Measurements from ENCODE around the gene ZFYVE26.

DNA sequence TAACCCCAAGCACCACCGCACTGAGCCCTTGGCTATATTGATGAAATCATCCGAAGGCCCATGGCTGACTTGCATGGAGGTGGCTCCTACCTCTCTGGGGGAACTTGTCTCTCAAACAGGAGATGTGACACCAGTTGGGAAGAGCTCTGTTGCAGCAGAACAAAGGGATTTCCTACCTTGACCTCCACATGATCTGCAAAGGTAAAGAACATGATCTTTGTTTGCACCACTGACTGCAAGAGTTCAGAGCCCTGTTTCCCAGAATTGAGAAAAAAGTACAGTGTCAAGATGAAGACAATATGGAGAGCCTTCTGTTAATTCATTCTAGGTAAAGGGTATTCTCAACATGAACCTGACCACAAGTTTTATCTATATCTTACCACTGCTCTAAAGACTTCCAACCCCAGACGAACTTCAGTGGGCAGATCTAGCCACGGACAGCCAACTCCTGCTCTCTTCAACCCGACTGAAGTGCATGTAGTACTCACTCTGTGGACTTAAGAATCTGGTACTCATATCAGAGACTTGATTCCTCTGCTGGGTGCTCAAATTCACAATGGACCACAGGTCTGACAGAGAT, 32.1 kb downstream of the ZFYVE26 start:
- TF ChIP-seq, protein P1, sequence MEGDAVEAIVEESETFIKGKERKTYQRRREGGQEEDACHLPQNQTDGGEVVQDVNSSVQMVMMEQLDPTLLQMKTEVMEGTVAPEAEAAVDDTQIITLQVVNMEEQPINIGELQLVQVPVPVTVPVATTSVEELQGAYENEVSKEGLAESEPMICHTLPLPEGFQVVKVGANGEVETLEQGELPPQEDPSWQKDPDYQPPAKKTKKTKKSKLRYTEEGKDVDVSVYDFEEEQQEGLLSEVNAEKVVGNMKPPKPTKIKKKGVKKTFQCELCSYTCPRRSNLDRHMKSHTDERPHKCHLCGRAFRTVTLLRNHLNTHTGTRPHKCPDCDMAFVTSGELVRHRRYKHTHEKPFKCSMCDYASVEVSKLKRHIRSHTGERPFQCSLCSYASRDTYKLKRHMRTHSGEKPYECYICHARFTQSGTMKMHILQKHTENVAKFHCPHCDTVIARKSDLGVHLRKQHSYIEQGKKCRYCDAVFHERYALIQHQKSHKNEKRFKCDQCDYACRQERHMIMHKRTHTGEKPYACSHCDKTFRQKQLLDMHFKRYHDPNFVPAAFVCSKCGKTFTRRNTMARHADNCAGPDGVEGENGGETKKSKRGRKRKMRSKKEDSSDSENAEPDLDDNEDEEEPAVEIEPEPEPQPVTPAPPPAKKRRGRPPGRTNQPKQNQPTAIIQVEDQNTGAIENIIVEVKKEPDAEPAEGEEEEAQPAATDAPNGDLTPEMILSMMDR (IDR thresholded peaks at IDR 0.05; ENCODE audit: low read depth, low read length) = no peak
- TF ChIP-seq EZH2phosphoT487 (IDR thresholded peaks at IDR 0.05; ENCODE audit: low read depth) = no peak
